Lung (tissue), 12 donors: ENCODE data around the gene VSNL1. TPM values are rescaled to one million over a fixed set of nuclear protein-coding genes. Genes with fewer than 3 reads are reported as not detected.

Source experiments
- ATAC-seq: fragments of 200-7000 bp; cut with Tn5 transposase; one replicate; pipeline ENCODE4 v1.9.1; 2020; ENCODE audit warnings: moderate number of reproducible peaks; ENCODE audit not compliant: insufficient read depth, low FRiP score
- DNase-seq, 3 donors: peaks; one replicate each; pipeline ENCODE4 v3.0.0-alpha.2; 2013 to 2017
- H3K27ac ChIP-seq, 2 donors: one replicate each; pipeline ENCODE4 v1.5.1; 2013; ENCODE audit warnings: mild to moderate bottlenecking in 2 of 2, moderate library complexity in 2 of 2, control low read depth in 1 of 2, inconsistent platforms in 1 of 2, low read depth in 1 of 2, low read length in 1 of 2
- H3K27me3 ChIP-seq, 3 donors: one replicate each; pipeline ENCODE4 v1.5.1; 2013; ENCODE audit warnings: low read length in 2 of 3; ENCODE audit not compliant: control insufficient read depth in 3 of 3, insufficient read depth in 3 of 3
- H3K36me3 ChIP-seq, 4 donors: one replicate each; pipeline ENCODE4 v1.5.1; 2013; ENCODE audit warnings: low read length in 4 of 4, mild to moderate bottlenecking in 1 of 4, moderate library complexity in 1 of 4; ENCODE audit not compliant: control insufficient read depth in 4 of 4, insufficient read depth in 4 of 4
- H3K4me1 ChIP-seq, 5 donors: one replicate each; pipeline ENCODE4 v1.5.1; 2013; ENCODE audit warnings: low read length in 5 of 5, mild to moderate bottlenecking in 2 of 5, moderate library complexity in 1 of 5; ENCODE audit not compliant: control insufficient read depth in 5 of 5, insufficient read depth in 5 of 5
- H3K4me3 ChIP-seq: one replicate; pipeline ENCODE4 v1.5.1; 2013; ENCODE audit warnings: mild to moderate bottlenecking, control low read depth, moderate library complexity
- H3K9ac ChIP-seq, 2 donors: one replicate each; pipeline ENCODE4 v1.5.1; 2013; ENCODE audit warnings: low read length in 2 of 2, control low read depth in 1 of 2; ENCODE audit not compliant: insufficient read depth in 1 of 2
- H3K9me3 ChIP-seq, 4 donors: one replicate each; pipeline ENCODE4 v1.5.1; 2013; ENCODE audit warnings: low read length in 3 of 4, mild to moderate bottlenecking in 1 of 4, moderate library complexity in 1 of 4; ENCODE audit not compliant: control insufficient read depth in 4 of 4, insufficient read depth in 3 of 4
- WGBS, 2 donors: extraction: QIAGEN DNeasy Blood & Tissue Kit; methylation state at CpG; one replicate each; pipeline ENCODE4 v1.1.7; 2013; 5-methylcytosine and 5-hydroxymethylcytosine counted together
- polyA plus RNA-seq, 2 donors: library from polyadenylated mRNA; stranded (reverse); fragments of 200-250 nt; gene quantifications; one replicate each; pipeline ENCODE4 v1.2.1, GENCODE V29; 2013
- total RNA-seq, 2 donors: library from RNA; depleted of rRNA in 1 of 2; stranded (reverse); fragments of >200 nt in 1 of 2; gene quantifications; one replicate each; pipeline ENCODE4 v1.2.1, GENCODE V29; 2014 to 2021
- TF ChIP-seq, protein P1 (sequence below): IDR thresholded peaks from 2 replicates; pipeline ENCODE4 v1.5.1; 2012; ENCODE audit warnings: mild to moderate bottlenecking; ENCODE audit errors: control extremely low read depth, extremely low read depth
- donor health status: control.
- donor health status: control.
- donor health status: Bipolar disorder and iron deficiency.
- donor health status: healthy.
- donor health status: DM: yes; HTN: yes; CAD: no.

VSNL1 gene
- total and polyA plus RNA-seq, 4 donors: 0.87 to 6.9 (median 1.5) TPM

- WGBS, 2 donors: 88 to 89% methylated on average over 4 of the region's 4 CpGs
- H3K27ac ChIP-seq: no peak overlapping the region
- H3K36me3 ChIP-seq: no peaks in the 10 kb centered on the region
- ATAC-seq: no peak
- H3K27me3 ChIP-seq: no peaks in the 10 kb centered on the region
- TF ChIP-seq, protein P1, sequence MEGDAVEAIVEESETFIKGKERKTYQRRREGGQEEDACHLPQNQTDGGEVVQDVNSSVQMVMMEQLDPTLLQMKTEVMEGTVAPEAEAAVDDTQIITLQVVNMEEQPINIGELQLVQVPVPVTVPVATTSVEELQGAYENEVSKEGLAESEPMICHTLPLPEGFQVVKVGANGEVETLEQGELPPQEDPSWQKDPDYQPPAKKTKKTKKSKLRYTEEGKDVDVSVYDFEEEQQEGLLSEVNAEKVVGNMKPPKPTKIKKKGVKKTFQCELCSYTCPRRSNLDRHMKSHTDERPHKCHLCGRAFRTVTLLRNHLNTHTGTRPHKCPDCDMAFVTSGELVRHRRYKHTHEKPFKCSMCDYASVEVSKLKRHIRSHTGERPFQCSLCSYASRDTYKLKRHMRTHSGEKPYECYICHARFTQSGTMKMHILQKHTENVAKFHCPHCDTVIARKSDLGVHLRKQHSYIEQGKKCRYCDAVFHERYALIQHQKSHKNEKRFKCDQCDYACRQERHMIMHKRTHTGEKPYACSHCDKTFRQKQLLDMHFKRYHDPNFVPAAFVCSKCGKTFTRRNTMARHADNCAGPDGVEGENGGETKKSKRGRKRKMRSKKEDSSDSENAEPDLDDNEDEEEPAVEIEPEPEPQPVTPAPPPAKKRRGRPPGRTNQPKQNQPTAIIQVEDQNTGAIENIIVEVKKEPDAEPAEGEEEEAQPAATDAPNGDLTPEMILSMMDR: no peak
- peaks cover 0 to 11% (median 4%) of the 10 kb centered on the region in 5 donors for H3K4me1 ChIP-seq
- no peaks in the 10 kb centered on the region for H3K9me3 ChIP-seq
- H3K4me3 ChIP-seq: no peak overlapping the region
- H3K9ac ChIP-seq: no peak overlapping the region
- no peak for DNase-seq
Measured at GRCh38 chr2:17614174-17614930, 73.9 kb downstream of the VSNL1 start.

DNA sequence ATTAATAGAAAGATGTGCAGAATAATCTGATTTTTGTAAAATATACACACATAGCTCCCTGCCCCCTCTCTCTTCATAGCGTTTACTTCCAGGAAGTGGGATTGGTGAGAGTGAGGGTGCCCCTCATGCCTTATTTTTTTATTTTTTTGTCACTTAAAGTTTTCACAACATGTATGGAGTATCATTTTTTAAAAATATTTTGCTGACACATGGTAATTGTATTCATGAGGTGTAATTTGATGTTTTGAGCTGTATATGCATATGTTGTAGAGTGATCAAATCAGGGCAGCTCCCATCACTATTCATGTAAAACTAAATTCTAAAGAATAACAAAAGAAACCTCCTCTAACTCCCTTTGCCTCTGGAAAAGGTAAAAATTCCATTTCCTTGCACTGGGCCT, 74.7 kb downstream of the VSNL1 start:
- 61 to 63% methylated on average over 1 of the region's 1 CpG for WGBS, 2 donors
- Histone ChIP-seq H3K9ac (no peak overlapping the region), H3K27ac (no peak overlapping the region), H3K9me3 (no peaks in the 10 kb centered on the region), H3K4me3 (no peak overlapping the region), H3K4me1 (peaks cover 0 to 6% (median under 1%) of the 10 kb centered on the region in 5 donors), H3K27me3 (no peaks in the 10 kb centered on the region), H3K36me3 (no peaks in the 10 kb centered on the region)
- ATAC-seq (no peak), DNase-seq (no peak)
- TF ChIP-seq, protein P1: no peak

DNA sequence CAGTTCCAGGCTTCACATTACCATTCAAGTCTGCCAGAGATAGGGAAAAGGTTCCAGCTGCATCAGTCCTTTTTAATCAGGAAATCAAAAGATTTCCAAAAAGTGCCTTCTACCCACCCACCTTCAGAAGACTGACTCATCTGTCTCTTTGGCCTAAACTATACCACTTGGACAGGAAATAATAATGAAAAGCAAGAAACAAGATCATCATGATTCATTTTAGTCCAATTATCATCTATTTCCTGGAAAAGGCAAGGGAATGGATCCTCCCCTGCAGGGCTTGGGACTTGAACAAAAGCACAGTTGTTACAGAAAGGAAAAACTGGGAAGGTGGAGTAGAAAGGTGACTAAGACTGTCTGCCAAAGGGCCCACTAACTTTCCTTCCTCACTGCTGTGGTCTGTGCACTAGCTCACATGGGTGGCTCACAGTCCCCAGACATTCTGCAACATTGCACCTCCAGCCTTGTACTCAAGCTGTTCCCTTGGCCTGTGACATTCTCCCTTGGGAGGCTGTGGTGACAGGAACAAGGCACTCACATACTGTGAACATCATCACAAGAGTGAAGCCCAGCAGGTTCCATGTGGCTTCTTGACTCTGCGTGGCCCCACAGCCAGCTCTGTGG, 75.3 kb downstream of the VSNL1 start:
- Histone ChIP-seq H3K36me3 (no peaks in the 10 kb centered on the region), H3K27ac (no peak overlapping the region), H3K4me3 (no peak overlapping the region), H3K9ac (no peak overlapping the region), H3K27me3 (no peaks in the 10 kb centered on the region), H3K9me3 (no peaks in the 10 kb centered on the region), H3K4me1 (no peaks in the 10 kb centered on the region)
- TF ChIP-seq, protein P1: no peak
- 94 to 96% methylated on average over 1 of the region's 1 CpG for WGBS, 2 donors
- DNase-seq (no peak), ATAC-seq (no peak)
